NCI-H82 (cell line): ENCODE data around the gene NARS2.
A peak's percentile ranks its signal among the peaks of the same experiment; 100 is the strongest.
"Not testable (repeated sequence)": the region's sequence is repeated elsewhere in the genome, so short reads cannot be mapped to it uniquely, and the experiment has no call there.

Experiments used
- DNase-seq: peaks from one replicate; lab custom pipeline; 2025; lab: John Stamatoyannopoulos, UW

The NARS2 gene

GRCh38 chr11:78575478-78575877, 814 bp upstream of the NARS2 start:
- peak; percentile 47 for DNase-seq

GRCh38 chr11:78573681-78574080, 983 bp downstream of the NARS2 start:
- DNase-seq: peak; percentile 20

- no peak for DNase-seq
Observed at GRCh38 chr11:78573271-78573670, 1.4 kb downstream of the NARS2 start.

GRCh38 chr11:78572394-78572793, 2.3 kb downstream of the NARS2 start:
- DNase-seq: no peak

- no peak for DNase-seq
Observed at GRCh38 chr11:78570031-78570430, 4.6 kb downstream of the NARS2 start.

- DNase-seq: no peak
Observed at GRCh38 chr11:78567209-78567608, 7.5 kb downstream of the NARS2 start.

GRCh38 chr11:78564490-78565467, 9.9 kb downstream of the NARS2 start:
- peak; percentile 72 for DNase-seq

- not testable (repeated sequence) for DNase-seq
Observed at GRCh38 chr11:78564037-78564436, 10.6 kb downstream of the NARS2 start.

- DNase-seq: not testable (repeated sequence)
Observed at GRCh38 chr11:78563090-78563489, 11.6 kb downstream of the NARS2 start.

- DNase-seq: no peak
Observed at GRCh38 chr11:78562398-78562797, 12.3 kb downstream of the NARS2 start.

GRCh38 chr11:78560826-78561484, 13.7 kb downstream of the NARS2 start:
- DNase-seq: no peak

GRCh38 chr11:78560153-78560552, 14.5 kb downstream of the NARS2 start:
- no peak for DNase-seq

GRCh38 chr11:78557236-78557635, 17.4 kb downstream of the NARS2 start:
- no peak for DNase-seq

GRCh38 chr11:78555592-78555991, 19.1 kb downstream of the NARS2 start:
- no peak for DNase-seq

- DNase-seq: no peak
Observed at GRCh38 chr11:78552881-78553280, 21.8 kb downstream of the NARS2 start.

- DNase-seq: not testable (repeated sequence)
Observed at GRCh38 chr11:78552139-78552538, 22.5 kb downstream of the NARS2 start.

- DNase-seq: no peak
Observed at GRCh38 chr11:78551066-78551465, 23.6 kb downstream of the NARS2 start.

GRCh38 chr11:78549624-78550409, 24.8 kb downstream of the NARS2 start:
- DNase-seq: no peak

- no peak for DNase-seq
Observed at GRCh38 chr11:78548911-78549590, 25.6 kb downstream of the NARS2 start.

- no peak for DNase-seq
Observed at GRCh38 chr11:78547931-78548705, 26.5 kb downstream of the NARS2 start.

GRCh38 chr11:78542007-78542406, 32.7 kb downstream of the NARS2 start:
- no peak for DNase-seq
